GM21786 (cell line): ENCODE measurements around the gene CDH18.

ENCODE experiments used
- ATAC-seq: cut with Tn5 transposase; IDR thresholded peaks from one replicate; pipeline ENCODE4 v1.9.1; 2021; ENCODE audit not compliant: unreplicated experiment

CDH18 gene

DNA sequence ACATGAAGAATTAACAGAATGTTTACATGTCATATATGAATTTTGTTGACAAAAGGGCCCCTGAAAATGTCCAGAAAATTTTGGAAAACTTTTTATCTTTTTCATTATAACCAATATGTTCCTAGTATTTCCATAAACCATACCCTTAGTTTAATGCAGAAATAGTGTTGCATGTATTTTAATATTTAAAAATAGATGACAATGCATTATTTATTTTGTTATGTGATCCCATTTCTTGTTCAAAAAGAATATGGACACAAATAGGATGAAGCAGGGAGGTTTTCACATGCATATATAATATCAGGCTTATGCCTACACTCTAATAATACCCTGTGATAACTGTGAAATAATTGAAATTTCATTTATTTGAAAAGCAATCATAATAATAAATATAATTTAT is 500.5 kb downstream of the CDH18 start:
- ATAC-seq: no peak

DNA sequence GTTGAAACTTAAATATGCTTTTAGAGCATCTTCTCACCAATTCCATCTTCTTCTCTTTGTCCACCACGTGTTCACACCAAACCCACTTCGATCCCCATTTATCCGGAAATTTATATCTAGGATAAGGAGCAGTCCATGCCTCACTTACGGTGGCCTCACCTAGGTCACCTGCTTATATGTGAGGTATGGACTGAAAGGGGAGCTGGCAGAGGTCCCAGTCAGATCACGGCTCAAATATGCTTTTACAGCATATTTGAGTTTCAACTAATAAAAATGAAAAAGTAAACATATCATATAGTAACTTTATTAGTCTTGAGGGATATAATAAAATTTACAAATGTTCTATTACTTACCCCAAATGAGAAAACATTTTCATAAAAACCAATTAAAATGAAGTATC is 508.4 kb downstream of the CDH18 start:
- ATAC-seq: no peak

DNA sequence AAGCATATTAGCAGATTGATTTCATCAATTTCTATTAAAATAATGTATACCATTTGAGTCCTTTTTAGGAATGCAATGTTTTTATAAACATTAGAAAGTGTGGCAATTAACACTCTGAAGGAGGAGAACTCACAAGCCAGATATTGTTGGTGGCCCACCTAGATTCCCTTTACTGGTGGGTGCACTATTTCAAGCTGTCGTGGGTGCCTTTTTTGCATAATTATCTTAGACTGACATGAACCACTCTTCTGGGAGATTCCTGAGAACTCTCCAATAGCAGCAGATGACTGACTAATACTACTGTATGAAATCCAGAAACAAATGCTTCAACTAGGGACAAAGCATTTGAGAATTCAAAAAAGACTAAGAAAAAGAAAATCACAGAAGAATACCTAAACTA is 526.0 kb downstream of the CDH18 start:
- ATAC-seq: no peak

DNA sequence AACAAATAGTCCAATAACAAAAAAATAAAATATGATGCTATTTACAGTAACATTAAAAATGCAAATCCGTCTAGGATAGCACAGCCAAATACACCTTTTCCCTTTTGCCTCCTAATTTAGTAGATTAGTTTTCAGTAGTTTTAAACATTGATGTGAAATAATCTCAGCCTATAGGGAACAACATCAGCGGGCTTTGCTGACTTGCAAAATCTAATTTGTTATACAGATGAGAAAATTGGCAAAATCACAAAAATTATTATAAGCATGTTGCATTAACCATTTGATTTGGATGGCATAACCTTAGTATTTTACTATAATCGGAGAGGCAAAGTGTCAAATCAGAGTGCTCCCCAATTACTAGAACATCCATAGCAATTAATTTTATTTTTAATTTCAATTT is 563.5 kb downstream of the CDH18 start:
- ATAC-seq: no peak
